GM21390 (cell line): ENCODE measurements around the gene SLC2A3.
"Not testable (repeated sequence)": the region's sequence is repeated elsewhere in the genome, so short reads cannot be mapped to it uniquely, and the experiment has no call there.

ENCODE experiments used
- ATAC-seq: cut with Tn5 transposase; IDR thresholded peaks from one replicate; pipeline ENCODE4 v1.9.1; 2021; ENCODE audit not compliant: unreplicated experiment

Gene SLC2A3

DNA sequence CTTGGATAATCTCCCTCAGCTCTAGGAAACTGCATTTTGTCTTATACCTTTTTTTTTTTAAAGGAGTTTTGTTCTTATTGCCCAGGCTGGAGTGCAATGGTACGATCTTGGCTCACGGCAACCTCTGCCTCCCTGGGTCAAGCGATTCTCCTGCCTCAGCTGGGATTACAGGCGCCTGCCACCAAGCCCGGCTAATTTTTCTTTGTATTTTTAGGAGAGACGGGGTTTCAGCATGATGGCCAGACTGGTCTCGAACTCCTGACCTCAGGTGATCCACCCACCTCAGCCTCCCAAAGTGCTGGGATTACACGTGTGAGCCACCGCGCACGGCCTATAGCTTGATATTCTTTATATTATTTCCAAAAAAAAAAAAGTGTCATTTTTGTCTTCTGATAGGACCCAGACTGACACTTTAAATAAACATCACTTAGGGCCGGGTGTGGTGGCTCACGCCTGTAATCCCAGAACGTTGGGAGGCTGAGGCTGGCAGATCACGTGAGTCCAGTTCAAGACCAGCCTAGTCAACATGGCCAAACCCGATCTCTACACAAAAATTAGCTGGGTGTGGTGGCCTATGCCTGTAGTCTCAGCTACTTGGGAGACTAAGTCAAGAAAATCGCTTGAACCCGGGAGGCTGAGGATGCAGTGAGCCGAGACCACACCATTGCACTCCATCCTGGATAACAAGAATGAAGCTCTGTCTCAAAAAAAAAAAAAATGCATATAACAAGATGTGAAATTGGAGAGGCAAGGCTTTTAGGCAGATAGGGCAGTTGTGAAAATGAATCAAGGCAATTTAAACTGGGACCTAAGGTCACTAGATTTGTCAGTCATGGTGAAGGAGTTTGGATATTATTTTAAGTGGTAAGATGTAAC, 18.4 kb downstream of the SLC2A3 start:
- ATAC-seq: no peak

DNA sequence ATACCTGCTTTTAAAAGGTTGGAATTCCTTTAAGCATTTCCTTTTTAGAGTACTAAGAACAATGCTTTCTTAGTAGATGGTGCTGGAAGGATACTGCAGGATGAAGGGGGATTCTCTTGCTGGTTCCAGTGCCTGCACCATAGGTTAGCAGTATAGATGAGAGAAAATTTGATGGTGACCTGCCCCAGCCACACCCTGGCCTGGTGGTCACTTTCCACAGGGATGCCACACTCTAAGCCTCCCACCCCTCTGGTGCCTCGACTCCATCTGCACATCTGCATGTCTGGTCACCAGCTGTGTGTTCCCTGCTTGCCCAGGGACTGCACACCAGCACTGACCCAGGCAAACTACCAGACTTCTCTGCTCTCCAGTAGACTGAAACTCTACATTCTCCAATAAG, 19.1 kb downstream of the SLC2A3 start:
- no peak for ATAC-seq

DNA sequence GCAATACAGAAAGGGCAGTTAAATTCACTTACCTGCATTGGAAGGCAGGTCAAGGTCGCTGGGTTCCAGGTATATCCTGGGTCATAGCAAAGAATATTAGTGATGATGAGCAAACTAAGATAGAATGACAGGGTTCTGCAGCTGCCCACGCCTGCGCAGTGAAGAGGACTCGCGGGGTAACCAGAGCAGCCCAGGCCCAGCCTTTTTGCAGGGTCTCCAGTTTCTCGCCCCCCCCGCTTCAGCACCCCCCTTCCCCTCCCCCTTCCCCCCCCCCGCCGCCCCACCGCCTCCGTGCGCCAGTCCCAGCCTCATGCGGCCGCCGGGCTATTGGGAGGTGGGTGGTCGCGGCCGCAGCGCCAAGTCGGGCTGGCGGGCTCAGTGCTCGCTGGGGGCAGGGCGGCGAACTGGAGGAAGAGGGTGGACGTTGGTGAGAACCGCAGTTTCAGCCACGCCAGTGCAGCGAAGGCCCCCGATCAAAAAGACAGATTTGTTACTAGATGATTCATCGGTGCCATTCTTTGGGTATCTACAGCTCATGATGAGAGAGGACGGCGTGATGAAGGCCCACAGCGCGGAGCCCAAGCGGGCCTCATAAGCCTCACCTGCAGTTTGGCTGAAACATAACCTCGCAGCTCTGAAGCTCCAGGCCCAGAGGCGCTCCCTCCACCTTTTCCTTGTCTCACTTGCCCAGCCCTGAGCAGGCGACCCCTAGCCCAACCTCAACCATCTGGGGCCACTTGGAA, 20.2 kb downstream of the SLC2A3 start:
- no peak for ATAC-seq

DNA sequence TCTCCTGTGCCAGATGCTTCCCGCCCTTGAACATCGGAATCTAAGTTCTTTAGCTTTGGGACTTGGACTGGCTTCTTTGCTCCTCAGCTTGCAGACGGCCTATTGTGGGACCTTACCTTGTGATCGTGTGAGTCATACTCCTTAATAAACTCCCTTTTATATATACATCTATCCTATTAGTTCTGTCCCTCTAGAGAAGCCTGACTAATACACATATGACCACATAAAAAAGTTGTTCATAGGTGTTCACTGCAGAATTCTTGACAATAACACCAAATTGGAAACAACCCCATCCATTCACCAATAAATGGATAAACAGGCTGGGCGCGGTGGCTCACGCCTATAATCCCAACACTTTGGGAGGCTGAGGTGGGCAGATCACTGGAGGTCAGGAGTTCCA, 25.9 kb downstream of the SLC2A3 start:
- not testable (repeated sequence) for ATAC-seq

GRCh38 chr12:7907009-7907408, 29.0 kb downstream of the SLC2A3 start:
- no peak for ATAC-seq

GRCh38 chr12:7906303-7906702, 29.7 kb downstream of the SLC2A3 start:
- not testable (repeated sequence) for ATAC-seq

- ATAC-seq: not testable (repeated sequence)
Measured at GRCh38 chr12:7905600-7906125, 30.3 kb downstream of the SLC2A3 start.

- no peak for ATAC-seq
Measured at GRCh38 chr12:7905071-7905470, 30.9 kb downstream of the SLC2A3 start.

GRCh38 chr12:7902416-7902815, 33.6 kb downstream of the SLC2A3 start:
- ATAC-seq: not testable (repeated sequence)

DNA sequence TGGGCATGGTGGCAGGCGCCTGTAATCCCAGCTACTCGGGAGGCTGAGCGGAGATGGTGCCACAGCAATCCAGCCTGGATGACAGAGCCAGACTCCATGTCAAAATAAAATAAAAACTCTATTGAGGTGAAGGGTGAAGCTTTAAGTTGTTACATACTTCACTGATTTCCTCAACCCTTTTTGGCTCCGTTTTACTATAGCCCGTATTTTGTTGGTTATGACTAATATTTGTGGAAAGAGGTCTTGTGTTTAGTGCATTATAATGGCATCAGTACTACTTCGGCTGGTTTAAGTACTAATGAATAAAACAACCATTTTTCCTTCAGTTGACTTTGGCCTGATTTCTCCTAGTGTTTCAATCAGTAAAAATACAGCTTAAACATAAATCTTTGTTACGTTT, 36.2 kb downstream of the SLC2A3 start:
- no peak for ATAC-seq

DNA sequence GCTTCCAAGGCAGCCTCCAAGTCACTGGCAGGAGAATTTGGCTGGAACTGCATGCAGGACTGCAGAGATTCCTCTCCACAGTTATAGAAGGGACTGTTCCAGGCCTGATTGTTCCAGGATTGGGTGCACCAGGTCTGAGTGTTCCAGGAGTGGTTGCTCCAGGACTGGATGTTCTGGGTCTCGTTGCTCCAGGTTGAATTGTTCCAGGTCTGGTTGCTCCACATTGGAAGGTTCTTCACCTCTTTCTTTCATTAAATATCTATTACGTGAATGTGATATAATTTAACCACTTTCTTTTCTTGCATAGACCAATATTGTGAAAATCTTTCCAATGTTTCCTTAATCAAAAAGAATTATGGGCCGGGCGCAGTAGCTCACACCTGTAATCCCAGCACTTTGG, 39.3 kb downstream of the SLC2A3 start:
- ATAC-seq: not testable (repeated sequence)

DNA sequence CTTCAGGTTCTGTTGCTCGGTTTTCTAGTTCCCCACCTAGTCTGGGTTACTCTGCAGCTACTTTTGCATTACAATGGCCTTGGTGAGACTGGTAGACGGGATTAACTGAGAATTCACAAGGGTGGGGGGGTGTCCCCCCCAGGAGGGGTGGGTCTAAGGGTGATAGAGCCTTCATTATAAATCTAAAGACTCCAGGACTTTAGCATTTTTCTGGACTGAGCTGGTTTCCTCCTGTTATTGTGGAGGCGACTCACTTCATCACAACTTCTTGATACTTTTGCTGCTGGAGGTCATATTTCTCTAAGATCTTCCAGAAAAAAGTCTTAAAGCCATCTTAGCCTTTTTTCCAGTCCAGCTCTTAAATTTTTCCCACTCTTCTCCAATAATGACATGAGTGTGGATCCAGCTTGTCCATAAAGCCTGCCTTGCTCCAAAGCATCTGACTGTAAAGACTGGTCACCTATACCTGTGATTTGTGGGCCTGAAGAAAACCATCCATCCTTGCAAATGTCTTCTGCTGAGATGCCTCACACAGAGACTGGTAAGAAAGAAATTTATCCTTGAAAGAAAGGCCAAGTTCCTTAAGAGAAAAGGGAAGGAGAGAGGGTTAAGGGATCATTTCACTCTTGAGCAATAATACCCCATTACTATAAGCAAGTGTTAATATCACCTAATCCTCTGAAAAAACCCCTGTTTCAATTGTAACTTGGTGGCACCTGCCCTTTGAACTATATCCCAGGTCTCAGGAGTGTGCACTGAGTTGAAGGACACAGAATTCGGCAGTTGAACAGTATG, 43.6 kb downstream of the SLC2A3 start:
- ATAC-seq: no peak

DNA sequence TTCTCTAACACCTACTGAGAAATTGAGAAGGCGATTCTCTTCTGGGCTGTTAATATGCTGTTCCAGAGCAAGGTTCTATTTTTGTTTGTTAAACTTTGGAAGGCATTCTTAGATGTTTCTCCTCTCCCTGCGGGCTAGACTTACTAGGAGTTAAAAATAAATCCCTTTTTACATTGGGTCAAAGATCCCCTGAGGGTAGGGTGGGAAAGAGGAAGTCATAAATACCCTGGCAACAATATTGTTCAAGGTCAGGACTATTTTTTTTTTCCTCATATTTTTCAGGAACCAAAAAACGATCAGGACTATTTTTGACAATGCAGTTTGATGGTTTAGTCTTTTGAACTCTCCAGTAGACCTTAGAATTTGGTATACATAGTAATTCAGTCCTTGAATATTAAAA, 51.3 kb downstream of the SLC2A3 start:
- no peak for ATAC-seq

DNA sequence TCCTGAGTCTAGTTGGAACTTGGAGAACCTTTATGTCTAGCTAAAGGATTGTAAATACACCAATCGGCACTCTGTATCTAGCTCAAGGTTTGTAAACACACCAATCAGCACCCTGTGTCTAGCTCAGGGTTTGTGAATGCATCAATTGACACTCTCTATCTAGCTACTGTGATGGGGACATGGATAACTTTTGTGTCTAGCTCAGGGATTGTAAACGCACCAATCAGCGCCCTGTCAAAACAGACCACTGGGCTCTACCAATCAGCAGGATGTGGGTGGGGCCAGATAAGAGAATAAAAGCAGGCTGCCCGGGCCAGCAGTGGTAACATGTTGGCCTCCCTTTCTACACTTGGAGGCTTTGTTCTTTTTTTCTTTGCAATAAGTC, 54.3 kb downstream of the SLC2A3 start:
- ATAC-seq: not testable (repeated sequence)

- not testable (repeated sequence) for ATAC-seq
Measured at GRCh38 chr12:7880952-7881735, 54.8 kb downstream of the SLC2A3 start.

- ATAC-seq: no peak
Measured at GRCh38 chr12:7879246-7879645, 56.7 kb downstream of the SLC2A3 start.

GRCh38 chr12:7877420-7877819, 58.6 kb downstream of the SLC2A3 start:
- no peak for ATAC-seq

DNA sequence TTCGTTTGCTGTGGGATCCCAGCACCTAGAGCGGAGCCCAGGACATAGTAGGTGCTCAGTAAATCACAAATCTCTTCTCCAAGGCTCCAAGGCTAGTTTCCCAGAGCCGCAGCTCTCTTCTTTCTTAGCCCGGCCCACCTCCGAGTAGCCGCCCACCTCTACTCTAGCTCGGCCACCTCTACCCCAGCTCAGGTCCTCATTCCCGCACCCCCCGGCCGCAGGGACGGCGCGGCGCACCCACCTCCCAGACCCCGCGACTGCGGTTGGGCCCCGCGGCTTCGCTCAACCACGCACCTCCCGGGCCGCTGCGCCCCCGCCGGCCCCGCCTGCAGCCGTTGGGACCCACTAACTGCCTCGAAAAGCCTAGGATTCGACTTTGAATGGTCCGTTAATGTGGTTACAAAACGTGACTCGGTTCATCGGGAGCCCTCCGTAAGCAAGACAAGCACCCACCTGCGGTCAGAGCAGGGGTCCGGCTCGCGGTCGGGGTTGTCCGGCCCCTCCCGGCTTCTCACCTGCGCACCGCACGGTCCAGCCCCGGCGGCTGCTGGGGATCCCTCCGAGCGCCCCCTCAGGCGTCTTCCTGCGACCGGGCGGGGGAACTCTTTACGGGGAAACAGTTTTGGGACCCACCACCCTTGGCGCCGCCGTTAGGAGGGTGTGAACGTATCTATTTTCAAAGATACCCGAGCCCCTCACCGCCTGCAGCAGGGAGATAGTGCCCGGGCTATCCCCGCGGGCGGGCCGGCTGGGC, 63.2 kb downstream of the SLC2A3 start, which contains the start of gene SLC2A14:
SLC2A14 (minus strand) TSS at position 350 of the 754 bp plus-strand sequence. CDS start 3,035 bp downstream, outside the sequence.
- ATAC-seq: no peak

GRCh38 chr12:7870335-7870734, 65.7 kb downstream of the SLC2A3 start:
- ATAC-seq: no peak
